ENCODE measurements around the gene RNASE7. TPM values are rescaled to one million over a fixed set of nuclear protein-coding genes. Genes with fewer than 3 reads are reported as not detected.

Gene RNASE7
- polyA plus RNA-seq, 1 of the 3 experiments (the other 2 are of a cell fraction) = not detected

DNA sequence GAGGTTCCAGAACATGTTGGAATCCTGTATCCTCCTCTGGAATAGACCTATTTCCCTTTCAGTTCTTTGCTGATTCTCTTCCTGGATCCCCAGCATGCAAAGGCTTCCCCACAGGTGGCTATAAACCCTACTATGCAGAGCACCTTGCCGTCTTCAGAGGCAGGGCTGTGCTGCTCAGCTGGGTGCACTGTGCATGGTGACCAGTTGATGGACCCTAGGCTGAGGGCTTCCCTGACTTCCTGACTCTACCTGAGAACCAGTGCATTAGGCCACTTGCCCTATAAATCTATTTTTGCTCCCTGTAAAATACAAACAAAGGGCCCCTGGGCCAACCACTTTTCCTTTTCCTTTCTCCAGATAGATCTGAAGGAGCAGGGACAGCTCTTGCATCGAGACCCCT lies 42.2 kb downstream of the RNASE7 start:
- H3K4me2 ChIP-seq = no peak overlapping the region; the same call in 1 of the 2 replicates
- TF ChIP-seq GABPA (IDR thresholded peaks at IDR 0.05; ENCODE audit: low read depth) (no peak), TEAD4 (IDR thresholded peaks at IDR 0.05; ENCODE audit: borderline replicate concordance, insufficient read depth) (no peak), EZH2phosphoT487 (IDR thresholded peaks at IDR 0.05; ENCODE audit: borderline replicate concordance, low read depth) (no peak), FOSL2 (IDR thresholded peaks at IDR 0.05; ENCODE audit: borderline replicate concordance, low read depth) (no peak)
- H3K36me3 ChIP-seq (replicated peaks in 1 of 2; ENCODE audit: control insufficient read depth in 1 of 2, insufficient read depth in 2 of 2, low read length in 1 of 2) = peaks cover 63 to 80% of the 10 kb centered on the region in 2 experiments
- WGBS (ENCODE audit: low lambda C conversion rate) = 96% methylated on average over 2 of the region's 2 CpGs
- no peaks in the 10 kb centered on the region for H3K27me3 ChIP-seq (ENCODE audit: insufficient read depth)
- no peak overlapping the region for H3K4me3 ChIP-seq (ENCODE audit: low read depth in 2 of 2, low read length in 1 of 2)
- POLR2A ChIA-PET = interaction anchor here (1.2 to 1.7 kb wide), 2 partner anchors 13 kb away, joined by 4 to 11 read pairs; no protein-coding TSS in a partner anchor
- DNase-seq = peak; percentile 7
- no peaks in the 10 kb centered on the region for H3K9me3 ChIP-seq
- no peaks in the 10 kb centered on the region for H3K9me2 ChIP-seq
- peaks cover 9 to 24% of the 10 kb centered on the region in 2 experiments; a peak in 3 of 4 replicates for H3K4me1 ChIP-seq (ENCODE audit: control insufficient read depth in 1 of 2, insufficient read depth in 2 of 2, low read depth in 1 of 2, low read length in 1 of 2)
- CTCF ChIA-PET = interaction anchor here (1.2 to 8.6 kb wide), 5 partner anchors 11 to 70 kb away, joined by 7 to 68 read pairs (median 12); partner anchors contain the start of genes ARHGEF40 and ZNF219
- peaks cover 5% of the 10 kb centered on the region; the same call in 1 of the 2 replicates for H3K79me2 ChIP-seq (ENCODE audit: insufficient read depth)
- peak overlapping the region in 1 of 2 experiments; percentile 89; a peak in 2 of 4 replicates for H3K27ac ChIP-seq (ENCODE audit: low read depth in 2 of 2, low read length in 1 of 2)
- no peak overlapping the region for H2AFZ ChIP-seq (ENCODE audit: low read depth)
- no peaks in the 10 kb centered on the region for H4K20me1 ChIP-seq (ENCODE audit: insufficient read depth)
- peaks cover 42% of the 10 kb centered on the region for H3F3A ChIP-seq (replicated peaks; ENCODE audit: insufficient read depth)
- H3K9ac ChIP-seq = no peak overlapping the region

DNA sequence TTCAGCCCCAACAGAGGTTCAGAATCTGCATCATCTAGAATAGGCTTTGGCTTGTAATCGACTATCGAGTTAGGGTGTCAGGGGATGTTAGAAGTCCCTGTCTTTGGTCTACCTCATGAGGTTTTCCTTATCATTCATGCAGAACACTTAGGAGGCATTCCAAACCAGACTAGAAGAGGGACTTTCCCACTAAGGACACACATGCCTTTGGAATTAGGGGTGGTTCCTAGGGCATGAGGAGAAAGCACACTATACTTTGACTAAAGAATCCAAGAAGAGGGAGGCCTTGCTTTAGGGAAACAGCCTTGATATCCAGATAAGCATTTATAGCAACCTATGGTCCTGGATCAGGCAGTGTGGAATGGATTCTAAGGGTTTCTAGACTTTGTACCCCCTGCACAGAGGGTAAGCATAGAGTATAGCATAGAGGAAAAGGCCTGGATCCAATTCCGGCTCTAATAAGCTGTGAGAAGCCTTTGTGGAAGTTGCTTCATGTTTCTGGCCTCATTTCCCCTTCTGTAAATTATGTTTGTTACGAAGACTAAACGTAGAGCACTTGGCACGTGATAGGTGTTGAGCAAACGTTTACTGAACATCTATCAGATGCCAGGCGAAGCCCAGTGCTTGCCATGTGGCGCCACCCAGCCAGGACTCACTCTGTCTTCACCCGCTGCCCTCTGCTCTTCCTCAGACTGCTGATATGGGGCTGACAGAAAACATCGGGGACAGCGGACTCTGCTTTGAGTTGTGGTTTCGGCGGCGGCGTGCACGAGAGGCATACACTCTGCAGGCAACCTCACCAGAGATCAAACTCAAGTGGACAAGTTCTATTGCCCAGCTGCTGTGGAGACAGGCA lies 43.1 kb downstream of the RNASE7 start:
- Histone ChIP-seq H3K4me1 (ENCODE audit: control insufficient read depth in 1 of 2, insufficient read depth in 2 of 2, low read depth in 1 of 2, low read length in 1 of 2) (peaks cover 9 to 24% of the 10 kb centered on the region in 2 experiments; a peak in 3 of 4 replicates), H3K9ac (no peak overlapping the region), H2AFZ (ENCODE audit: low read depth) (no peak overlapping the region), H3K27ac (ENCODE audit: low read depth in 2 of 2, low read length in 1 of 2) (peak overlapping the region; percentile 29 to 89), H3K27me3 (ENCODE audit: insufficient read depth) (no peaks in the 10 kb centered on the region), H3K4me3 (ENCODE audit: low read depth in 2 of 2, low read length in 1 of 2) (no peak overlapping the region), H3K36me3 (replicated peaks in 1 of 2; ENCODE audit: control insufficient read depth in 1 of 2, insufficient read depth in 2 of 2, low read length in 1 of 2) (peaks cover 62 to 81% of the 10 kb centered on the region in 2 experiments), H3K9me2 (no peaks in the 10 kb centered on the region), H3F3A (replicated peaks; ENCODE audit: insufficient read depth) (peaks cover 50% of the 10 kb centered on the region), H4K20me1 (ENCODE audit: insufficient read depth) (no peaks in the 10 kb centered on the region), H3K9me3 (no peaks in the 10 kb centered on the region), H3K4me2 (no peak overlapping the region; the same call in 1 of the 2 replicates), H3K79me2 (ENCODE audit: insufficient read depth) (peaks cover 5% of the 10 kb centered on the region; the same call in 1 of the 2 replicates)
- 87% methylated on average over 14 of the region's 17 CpGs for WGBS (ENCODE audit: low lambda C conversion rate)
- ChIA-PET CTCF (interaction anchor here (1.3 to 8.6 kb wide), 8 partner anchors 10 to 71 kb away, joined by 10 to 79 read pairs (median 64); partner anchors contain the start of genes ARHGEF40 and ZNF219), POLR2A (interaction anchor here (1.7 kb wide), 1 partner anchor 14 kb away, joined by 11 read pairs; no protein-coding TSS in a partner anchor)
- TF ChIP-seq POLR2AphosphoS5 (IDR thresholded peaks at IDR 0.05; ENCODE audit: low read depth, low read length) (peak; percentile 16; the same call in 1 of the 2 replicates), JUND (IDR thresholded peaks at IDR 0.05) (no peak), RXRA (IDR thresholded peaks at IDR 0.05; ENCODE audit: borderline replicate concordance, low read depth) (no peak)
- peak; percentile 15 for DNase-seq

DNA sequence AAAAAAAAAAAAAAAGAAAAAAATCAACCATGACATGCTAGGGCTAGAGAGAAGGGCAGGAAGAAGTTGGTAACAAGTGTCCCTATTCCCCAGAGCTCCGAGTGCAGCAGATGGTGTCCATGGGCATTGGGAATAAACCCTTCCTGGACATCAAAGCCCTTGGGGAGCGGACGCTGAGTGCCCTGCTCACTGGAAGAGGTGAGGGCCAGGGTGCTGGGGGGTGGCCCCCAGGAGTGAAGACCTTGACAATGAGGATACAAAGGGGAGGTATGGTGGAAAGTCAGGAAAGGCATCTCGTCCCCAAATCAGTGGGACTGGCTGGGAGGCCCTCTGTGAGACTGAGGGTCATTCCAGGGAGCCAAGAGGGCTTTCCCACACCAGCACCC lies 44.7 kb downstream of the RNASE7 start:
- no peaks in the 10 kb centered on the region for H3K27me3 ChIP-seq (ENCODE audit: insufficient read depth)
- ChIA-PET CTCF (interaction anchor here (1.1 to 8.6 kb wide), 6 partner anchors 8 to 72 kb away, joined by 4 to 79 read pairs (median 69); partner anchors contain the start of genes ARHGEF40 and ZNF219), POLR2A (interaction anchor here (1.6 to 1.8 kb wide), 2 partner anchors 9 to 15 kb away, joined by 4 to 6 read pairs; no protein-coding TSS in a partner anchor)
- 85% methylated on average over 4 of the region's 4 CpGs for WGBS (ENCODE audit: low lambda C conversion rate)
- H3K9me2 ChIP-seq = no peaks in the 10 kb centered on the region
- DNase-seq = no peak
- H3K9me3 ChIP-seq = no peaks in the 10 kb centered on the region
- peaks cover 57% of the 10 kb centered on the region for H3F3A ChIP-seq (replicated peaks; ENCODE audit: insufficient read depth)
- peaks cover 58 to 79% of the 10 kb centered on the region in 2 experiments for H3K36me3 ChIP-seq (replicated peaks in 1 of 2; ENCODE audit: control insufficient read depth in 1 of 2, insufficient read depth in 2 of 2, low read length in 1 of 2)
- H2AFZ ChIP-seq (ENCODE audit: low read depth) = no peak overlapping the region
- H3K9ac ChIP-seq = peak overlapping the region; percentile 46; the same call in 1 of the 2 replicates
- peak overlapping the region; percentile 28 to 89; a peak in 3 of 4 replicates for H3K27ac ChIP-seq (ENCODE audit: low read depth in 2 of 2, low read length in 1 of 2)
- H3K4me3 ChIP-seq (ENCODE audit: low read depth in 2 of 2, low read length in 1 of 2) = no peak overlapping the region
- H3K79me2 ChIP-seq (ENCODE audit: insufficient read depth) = peaks cover 5% of the 10 kb centered on the region; the same call in 1 of the 2 replicates
- H3K4me1 ChIP-seq (ENCODE audit: control insufficient read depth in 1 of 2, insufficient read depth in 2 of 2, low read depth in 1 of 2, low read length in 1 of 2) = peaks cover 9 to 24% of the 10 kb centered on the region in 2 experiments; a peak in 3 of 4 replicates
- H3K4me2 ChIP-seq = peak overlapping the region; percentile 58; the same call in 1 of the 2 replicates
- no peak for TF ChIP-seq RAD21 (IDR thresholded peaks at IDR 0.05; ENCODE audit: low read length)
- TF ChIP-seq, protein P1, sequence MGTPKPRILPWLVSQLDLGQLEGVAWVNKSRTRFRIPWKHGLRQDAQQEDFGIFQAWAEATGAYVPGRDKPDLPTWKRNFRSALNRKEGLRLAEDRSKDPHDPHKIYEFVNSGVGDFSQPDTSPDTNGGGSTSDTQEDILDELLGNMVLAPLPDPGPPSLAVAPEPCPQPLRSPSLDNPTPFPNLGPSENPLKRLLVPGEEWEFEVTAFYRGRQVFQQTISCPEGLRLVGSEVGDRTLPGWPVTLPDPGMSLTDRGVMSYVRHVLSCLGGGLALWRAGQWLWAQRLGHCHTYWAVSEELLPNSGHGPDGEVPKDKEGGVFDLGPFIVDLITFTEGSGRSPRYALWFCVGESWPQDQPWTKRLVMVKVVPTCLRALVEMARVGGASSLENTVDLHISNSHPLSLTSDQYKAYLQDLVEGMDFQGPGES (IDR thresholded peaks at IDR 0.05; ENCODE audit: low read depth, low read length) = no peak
- H4K20me1 ChIP-seq (ENCODE audit: insufficient read depth) = no peaks in the 10 kb centered on the region
